ENCODE data around the gene SURF4.

GRCh38 chr9:133357656-133358055 lies 18.2 kb downstream of the SURF4 start:
- no peak for TF ChIP-seq KAT7 (CRISPR knock-in tag; IDR thresholded peaks at IDR 0.05; ENCODE audit: borderline replicate concordance)
- TF ChIP-seq SMC3 (IDR thresholded peaks at IDR 0.05; ENCODE audit: low read length), result no peak
- no peak for TF ChIP-seq TAF1 (CRISPR knock-in tag; IDR thresholded peaks at IDR 0.05)
- TF ChIP-seq CBX2 (IDR thresholded peaks at IDR 0.05; ENCODE audit: low read depth, low read length), result no peak
- TF ChIP-seq CBX2 (CRISPR knock-in tag; IDR thresholded peaks at IDR 0.05; ENCODE audit: low read depth), result no peak
- no peak for TF ChIP-seq ZNF703 (CRISPR knock-in tag; IDR thresholded peaks at IDR 0.05; ENCODE audit: borderline replicate concordance)
- TF ChIP-seq SUZ12 (IDR thresholded peaks at IDR 0.05; ENCODE audit: low read depth, low read length), result no peak
- TF ChIP-seq, protein P1, sequence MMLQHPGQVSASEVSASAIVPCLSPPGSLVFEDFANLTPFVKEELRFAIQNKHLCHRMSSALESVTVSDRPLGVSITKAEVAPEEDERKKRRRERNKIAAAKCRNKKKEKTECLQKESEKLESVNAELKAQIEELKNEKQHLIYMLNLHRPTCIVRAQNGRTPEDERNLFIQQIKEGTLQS (CRISPR knock-in tag; IDR thresholded peaks at IDR 0.05), result no peak
- TF ChIP-seq RAD51 (IDR thresholded peaks at IDR 0.05; ENCODE audit: borderline replicate concordance), result no peak
